Motor neuron (in vitro differentiated cells): Measurements from ENCODE around the gene HNF4A. TPM values are rescaled to one million over a fixed set of nuclear protein-coding genes. Genes with fewer than 3 reads are reported as not detected.
"Not testable (repeated sequence)": the region's sequence is repeated elsewhere in the genome, so short reads cannot be mapped to it uniquely, and the experiment has no call there.

Experiments used
- ATAC-seq, 8 experiments: fragments of 200-7000 bp; cut with Tn5 transposase; replicated peaks in 6 of 8; 2 replicates each; pipeline ENCODE4 v1.8.0; 2021; ENCODE audit warnings: mild to moderate bottlenecking in 8 of 8, moderate library complexity in 8 of 8
- H3K27ac ChIP-seq, 2 donors: fragments of 250-450 bp; sonication (Bioruptor Pico); 2 replicates each; pipeline ENCODE4 v1.9.0; 2021; ENCODE audit warnings: antibody characterized with exemption in 2 of 2, mild to moderate bottlenecking in 2 of 2, moderate library complexity in 1 of 2
- H3K4me1 ChIP-seq, 2 donors: fragments of 250-450 bp; sonication (Bioruptor Pico); replicated peaks in 1 of 2; 2 replicates each; pipeline ENCODE4 v1.6.1; 2021; ENCODE audit warnings: antibody characterized with exemption in 2 of 2, mild to moderate bottlenecking in 2 of 2, moderate library complexity in 1 of 2
- H3K4me3 ChIP-seq, 5 donors: fragments of 250-450 bp; sonication (Bioruptor Pico); 2 replicates each; pipeline ENCODE4 v1.9.0; 2021; ENCODE audit warnings: antibody characterized with exemption in 5 of 5, mild to moderate bottlenecking in 5 of 5, moderate library complexity in 4 of 5
- WGBS, 10 experiments: fragments of 450-650 bp; shearing (Covaris generic); methylation state at CpG; one replicate each; pipeline ENCODE4 v1.0.0; 2022; 5-methylcytosine and 5-hydroxymethylcytosine counted together
- in situ Hi-C, 9 experiments: fragments of 400-800 bp; cut with MboI; loops; one replicate each; pipeline ENCODE4 v1.15.0; 2021; ENCODE audit warnings: low sequenced_read_pairs in 9 of 9, low pct_unique_long_range_greater_than_20kb in 2 of 9; ENCODE audit not compliant: unreplicated experiment in 9 of 9
- total RNA-seq, 8 experiments: library from RNA; unstranded; fragments of 300-600 nt; gene quantifications; 2 replicates each; pipeline versions ENCODE4 v1.2.3 to v1.2.4, GENCODE V29; 2022

The HNF4A gene
- total RNA-seq, 8 experiments from 2014 or later: 0.09 to 0.62 (median 0.17) TPM; not detected in 2

GRCh38 chr20:44470327-44470726 is 114.8 kb downstream of the HNF4A start:
- ATAC-seq: no peak
- H3K4me1 ChIP-seq: no peaks in the 10 kb centered on the region
- H3K4me3 ChIP-seq: no peak overlapping the region
- 20 to 80% (median 63%) methylated on average over 1 to 5 of the region's 5 CpGs for WGBS, 10 experiments
- in situ Hi-C loops: loop anchor here in 2 of 9 experiments (25.0 kb wide), 1 partner anchor 258 kb away; the partner anchor contains the start of gene OSER1 (in 2 of the 2)
- no peak overlapping the region for H3K27ac ChIP-seq

- H3K4me3 ChIP-seq: no peak overlapping the region
- no peak for ATAC-seq
- in situ Hi-C loops: loop anchor here in 2 of 9 experiments (25.0 kb wide), 1 partner anchor 259 kb away; the partner anchor contains the start of gene OSER1 (in 2 of the 2)
- H3K4me1 ChIP-seq: peaks cover under 1 to 3% of the 10 kb centered on the region in 2 donors
- H3K27ac ChIP-seq: no peak overlapping the region
- WGBS, 10 experiments: 38 to 71% (median 57%) methylated on average over 1 to 2 of the region's 2 CpGs; no CpG with 5 or more reads in 4 of the 10 experiments
Observed at GRCh38 chr20:44471481-44471882, 116.0 kb downstream of the HNF4A start.

- not testable (repeated sequence) for H3K27ac ChIP-seq, H3K4me1 ChIP-seq, ATAC-seq, H3K4me3 ChIP-seq
- 20 to 93% (median 72%) methylated on average over 1 to 7 of the region's 9 CpGs; no CpG with 5 or more reads in 3 of the 10 experiments for WGBS, 10 experiments
- in situ Hi-C loops: loop anchor here in 2 of 9 experiments (25.0 kb wide), 1 partner anchor 260 kb away; the partner anchor contains the start of gene OSER1 (in 2 of the 2)
Observed at GRCh38 chr20:44472283-44472682, 116.8 kb downstream of the HNF4A start.

GRCh38 chr20:44475372-44475693 is 119.8 kb downstream of the HNF4A start:
- in situ Hi-C loops: loop anchor here in 2 of 9 experiments (25.0 kb wide), 1 partner anchor 137 kb away; no protein-coding TSS in a partner anchor
- H3K4me3 ChIP-seq: peak overlapping the region; percentile 63 to 98 (median 94)
- H3K27ac ChIP-seq: peak overlapping the region; percentile 96 to 97
- peaks cover 6 to 7% of the 10 kb centered on the region in 2 donors for H3K4me1 ChIP-seq
- WGBS, 10 experiments: 0 to 50% (median 33%) methylated on average over 1 to 2 of the region's 2 CpGs; no CpG with 5 or more reads in 3 of the 10 experiments
- peak in 4 of 8 experiments; percentile 0 to 10 (median 2) for ATAC-seq

- Histone ChIP-seq H3K4me1 (peaks cover 6 to 7% of the 10 kb centered on the region in 2 donors), H3K4me3 (peak within 1 kb of the TSS; percentile 63 to 98 (median 94)), H3K27ac (peak within 1 kb of the TSS; percentile 96 to 97)
- peak; percentile 97 to 99 (median 98) for ATAC-seq
- in situ Hi-C loops: loop anchor here in 2 of 9 experiments (25.0 kb wide), 1 partner anchor 136 kb away; no protein-coding TSS in a partner anchor
- WGBS, 10 experiments: 0 to 40% (median 9%) methylated on average over 1 to 11 of the region's 55 CpGs; no CpG with 5 or more reads in 4 of the 10 experiments
Observed at GRCh38 chr20:44475694-44476560, 120.4 kb downstream of the HNF4A start, which contains the start of gene TTPAL. Gene TTPAL (plus strand): TSS chr20:44475874. CDS start chr20:44480000, 4,126 bp downstream.

- no peak for ATAC-seq
- WGBS, 10 experiments: 33 to 100% (median 90%) methylated on average over 1 to 2 of the region's 3 CpGs; no CpG with 5 or more reads in 3 of the 10 experiments
- Histone ChIP-seq H3K4me1 (peaks cover 6 to 7% of the 10 kb centered on the region in 2 donors), H3K4me3 (no peak overlapping the region), H3K27ac (no peak overlapping the region)
- in situ Hi-C loops: loop anchor here in 2 of 9 experiments (25.0 kb wide), 1 partner anchor 135 kb away; no protein-coding TSS in a partner anchor
Observed at GRCh38 chr20:44477151-44477550, 121.7 kb downstream of the HNF4A start.

GRCh38 chr20:44478206-44478605 is 122.7 kb downstream of the HNF4A start:
- in situ Hi-C loops: loop anchor here in 2 of 9 experiments (25.0 kb wide), 1 partner anchor 134 kb away; no protein-coding TSS in a partner anchor
- Histone ChIP-seq H3K4me3 (no peak overlapping the region), H3K27ac (no peak overlapping the region), H3K4me1 (peaks cover 6 to 7% of the 10 kb centered on the region in 2 donors)
- no peak for ATAC-seq
- WGBS, 10 experiments: 71 to 100% (median 83%) methylated on average over 3 to 6 of the region's 6 CpGs; no CpG with 5 or more reads in 6 of the 10 experiments

GRCh38 chr20:44479643-44480042 is 124.1 kb downstream of the HNF4A start:
- 54 to 100% (median 89%) methylated on average over 1 to 5 of the region's 5 CpGs; no CpG with 5 or more reads in 4 of the 10 experiments for WGBS, 10 experiments

GRCh38 chr20:44480097-44480496 is 124.6 kb downstream of the HNF4A start:
- H3K27ac ChIP-seq: no peak overlapping the region
- WGBS, 10 experiments: 86 to 100% (median 92%) methylated on average over 1 to 15 of the region's 18 CpGs; no CpG with 5 or more reads in 3 of the 10 experiments
- in situ Hi-C loops: loop anchor here in 2 of 9 experiments (25.0 kb wide), 1 partner anchor 132 kb away; no protein-coding TSS in a partner anchor
- H3K4me1 ChIP-seq: peaks cover 6 to 7% of the 10 kb centered on the region in 2 donors
- ATAC-seq: no peak
- no peak overlapping the region for H3K4me3 ChIP-seq

More at GRCh38 chr20:44479643-44480042, 124.1 kb downstream of the HNF4A start:
- Histone ChIP-seq H3K4me3 (no peak overlapping the region), H3K27ac (no peak overlapping the region), H3K4me1 (peaks cover 6 to 7% of the 10 kb centered on the region in 2 donors)
- no peak for ATAC-seq
- in situ Hi-C loops: loop anchor here in 2 of 9 experiments (25.0 kb wide), 1 partner anchor 133 kb away; no protein-coding TSS in a partner anchor

- WGBS, 10 experiments: 70 to 100% (median 89%) methylated on average over 1 to 4 of the region's 6 CpGs; no CpG with 5 or more reads in 2 of the 10 experiments
- peaks cover under 1 to 2% of the 10 kb centered on the region in 2 donors for H3K4me1 ChIP-seq
- H3K4me3 ChIP-seq: no peak overlapping the region
- in situ Hi-C loops: loop anchor here in 2 of 9 experiments (25.0 kb wide), 1 partner anchor 130 kb away; no protein-coding TSS in a partner anchor
- no peak overlapping the region for H3K27ac ChIP-seq
- no peak for ATAC-seq
Observed at GRCh38 chr20:44481719-44482416, 126.4 kb downstream of the HNF4A start.

- Histone ChIP-seq H3K4me1 (no peaks in the 10 kb centered on the region), H3K4me3 (no peak overlapping the region), H3K27ac (no peak overlapping the region)
- in situ Hi-C loops: loop anchor here in 2 of 9 experiments (25.0 kb wide), 1 partner anchor 129 kb away; no protein-coding TSS in a partner anchor
- ATAC-seq: no peak
- WGBS, 10 experiments: 80 to 100% (median 98%) methylated on average over 1 to 3 of the region's 5 CpGs; no CpG with 5 or more reads in 4 of the 10 experiments
Observed at GRCh38 chr20:44483112-44483511, 127.6 kb downstream of the HNF4A start.
